OCI-LY1 (cell line): ENCODE data around the gene SLCO2B1.

Experiments
- H2AFZ ChIP-seq: fragments of 200-600 bp; sonication (generic), shearing (Covaris generic); 2 replicates; pipeline ENCODE4 v1.6.0; 2014; ENCODE audit warnings: antibody characterized with exemption, mild to moderate bottlenecking, low read length
- H3F3A ChIP-seq: fragments of 200-600 bp; sonication (generic), shearing (Covaris generic); 2 replicates; pipeline ENCODE4 v1.6.0; 2014; ENCODE audit warnings: mild to moderate bottlenecking, antibody characterized with exemption, low read length, moderate library complexity; ENCODE audit not compliant: insufficient read depth
- H3K27ac ChIP-seq: fragments of 200-600 bp; sonication (generic); 2 replicates; pipeline ENCODE4 v1.5.1; 2014; ENCODE audit warnings: low read length, mixed run types, mild to moderate bottlenecking, low read depth; ENCODE audit not compliant: poor library complexity, severe bottlenecking
- H3K27me3 ChIP-seq: fragments of 200-600 bp; sonication (generic); 2 replicates; pipeline ENCODE4 v1.6.0; 2014; ENCODE audit warnings: antibody characterized with exemption, mild to moderate bottlenecking, low read length, moderate library complexity; ENCODE audit not compliant: insufficient read depth
- H3K36me3 ChIP-seq: fragments of 200-600 bp; sonication (generic); 2 replicates; pipeline ENCODE4 v1.6.1; 2014; ENCODE audit warnings: mild to moderate bottlenecking, antibody characterized with exemption, low read length, moderate library complexity, mixed read lengths; ENCODE audit not compliant: insufficient read depth
- H3K4me1 ChIP-seq: fragments of 200-600 bp; sonication (generic); 2 replicates; pipeline ENCODE4 v1.5.1; 2014; ENCODE audit warnings: mild to moderate bottlenecking, low read length, moderate library complexity; ENCODE audit not compliant: insufficient read depth, severe bottlenecking
- H3K4me2 ChIP-seq: fragments of 200-600 bp; sonication (generic), shearing (Covaris generic); 2 replicates; pipeline ENCODE4 v1.6.1; 2014; ENCODE audit warnings: low read length
- H3K4me3 ChIP-seq: fragments of 200-600 bp; sonication (generic); 2 replicates; pipeline ENCODE4 v1.5.1; 2014; ENCODE audit warnings: low read length, low read depth, mild to moderate bottlenecking, mixed read lengths; ENCODE audit not compliant: poor library complexity, severe bottlenecking
- H3K79me2 ChIP-seq: fragments of 200-600 bp; shearing (Covaris generic); 2 replicates; pipeline ENCODE4 v1.6.1; 2016; ENCODE audit warnings: mixed run types, low read length, mixed read lengths; ENCODE audit not compliant: insufficient read depth
- H3K9ac ChIP-seq: fragments of 200-600 bp; sonication (generic), shearing (Covaris generic); 2 replicates; pipeline ENCODE4 v1.6.1; 2014; ENCODE audit warnings: mild to moderate bottlenecking, low read length, mixed read lengths
- H3K9me2 ChIP-seq: fragments of 200-600 bp; sonication (generic), shearing (Covaris generic); 2 replicates; pipeline ENCODE4 v1.6.1; 2014; ENCODE audit warnings: low read depth, mild to moderate bottlenecking, low read length, mixed read lengths
- H3K9me3 ChIP-seq: fragments of 200-600 bp; shearing (Covaris generic); 2 replicates; pipeline ENCODE4 v1.6.1; 2014; ENCODE audit warnings: low read length, mixed read lengths
- H4K20me1 ChIP-seq: fragments of 200-600 bp; sonication (generic), shearing (Covaris generic); 2 replicates; pipeline ENCODE4 v1.6.0; 2016; ENCODE audit warnings: mild to moderate bottlenecking, low read length; ENCODE audit not compliant: insufficient read depth
- CTCF ChIP-seq: fragments of 200-600 bp; sonication (generic), shearing (Covaris generic); IDR thresholded peaks from 2 replicates; pipeline ENCODE4 v1.5.1; 2017; ENCODE audit warnings: mild to moderate bottlenecking, antibody characterized with exemption, low read length, moderate library complexity, mixed read lengths
- EZH2 ChIP-seq: fragments of 200-600 bp; sonication (generic), shearing (Covaris generic); IDR thresholded peaks from 2 replicates; pipeline ENCODE4 v1.8.0; 2017; ENCODE audit warnings: borderline replicate concordance, mixed run types, mild to moderate bottlenecking, antibody characterized with exemption, low read length, moderate library complexity, mixed read lengths

SLCO2B1 gene

DNA sequence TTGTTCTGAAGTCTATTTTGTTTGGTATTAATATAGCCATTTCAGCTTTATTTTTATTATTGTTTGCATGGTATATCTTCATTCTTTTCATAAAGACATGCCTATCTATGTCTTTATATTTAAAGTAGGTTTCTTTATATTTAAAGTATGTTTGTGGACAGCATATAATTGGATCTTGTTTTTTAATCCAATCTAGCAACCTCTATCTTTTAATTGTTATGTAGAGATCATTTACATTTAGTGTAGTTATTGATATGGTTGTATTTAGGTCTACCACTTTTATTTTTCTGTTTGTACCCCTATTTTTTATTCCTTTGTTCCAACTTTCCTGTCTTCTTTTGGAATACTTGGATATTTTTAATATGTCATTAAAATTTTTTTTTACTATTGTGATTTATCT is 103.4 kb downstream of the SLCO2B1 start:
- Histone ChIP-seq H3K27me3 (no peaks in the 10 kb centered on the region; the same call in 1 of the 2 replicates), H3K79me2 (no peaks in the 10 kb centered on the region), H4K20me1 (no peaks in the 10 kb centered on the region), H3K36me3 (no peaks in the 10 kb centered on the region), H3K4me1 (no peaks in the 10 kb centered on the region), H3F3A (no peaks in the 10 kb centered on the region), H3K9me2 (no peaks in the 10 kb centered on the region), H3K4me2 (no peak overlapping the region), H3K27ac (no peak overlapping the region), H3K9me3 (no peaks in the 10 kb centered on the region), H2AFZ (no peak overlapping the region), H3K9ac (no peak overlapping the region), H3K4me3 (no peak overlapping the region)
- TF ChIP-seq EZH2 (no peak), CTCF (no peak)
